NB4 (cell line): ENCODE measurements around the gene RAB25.
"Not testable (repeated sequence)": the region's sequence is repeated elsewhere in the genome, so short reads cannot be mapped to it uniquely, and the experiment has no call there.

Experiments
- DNase-seq: peaks from one replicate; pipeline ENCODE4 v3.0.0; 2010; ENCODE audit warnings: low read depth
- H3K4me3 ChIP-seq: one replicate; pipeline ENCODE4 v1.5.1; 2011; ENCODE audit warnings: mild to moderate bottlenecking, low read depth, low read length, moderate library complexity
- MYC ChIP-seq: IDR thresholded peaks from 2 replicates; pipeline ENCODE4 v1.6.1; 2011; ENCODE audit warnings: low read depth, low read length
- POLR2A ChIP-seq: IDR thresholded peaks from 2 replicates; pipeline ENCODE4 v1.6.1; 2011; ENCODE audit warnings: mild to moderate bottlenecking; ENCODE audit not compliant: insufficient read length; ENCODE audit errors: extremely low read depth
- TF ChIP-seq, protein P1 (sequence below): IDR thresholded peaks from one replicate; pipeline ENCODE4 v1.5.1; 2012; ENCODE audit warnings: low read depth, low read length
- TF ChIP-seq, protein P2 (sequence below): IDR thresholded peaks from 2 replicates; pipeline ENCODE4 v1.6.1; 2011; ENCODE audit warnings: low read depth, low read length

RAB25 gene

DNA sequence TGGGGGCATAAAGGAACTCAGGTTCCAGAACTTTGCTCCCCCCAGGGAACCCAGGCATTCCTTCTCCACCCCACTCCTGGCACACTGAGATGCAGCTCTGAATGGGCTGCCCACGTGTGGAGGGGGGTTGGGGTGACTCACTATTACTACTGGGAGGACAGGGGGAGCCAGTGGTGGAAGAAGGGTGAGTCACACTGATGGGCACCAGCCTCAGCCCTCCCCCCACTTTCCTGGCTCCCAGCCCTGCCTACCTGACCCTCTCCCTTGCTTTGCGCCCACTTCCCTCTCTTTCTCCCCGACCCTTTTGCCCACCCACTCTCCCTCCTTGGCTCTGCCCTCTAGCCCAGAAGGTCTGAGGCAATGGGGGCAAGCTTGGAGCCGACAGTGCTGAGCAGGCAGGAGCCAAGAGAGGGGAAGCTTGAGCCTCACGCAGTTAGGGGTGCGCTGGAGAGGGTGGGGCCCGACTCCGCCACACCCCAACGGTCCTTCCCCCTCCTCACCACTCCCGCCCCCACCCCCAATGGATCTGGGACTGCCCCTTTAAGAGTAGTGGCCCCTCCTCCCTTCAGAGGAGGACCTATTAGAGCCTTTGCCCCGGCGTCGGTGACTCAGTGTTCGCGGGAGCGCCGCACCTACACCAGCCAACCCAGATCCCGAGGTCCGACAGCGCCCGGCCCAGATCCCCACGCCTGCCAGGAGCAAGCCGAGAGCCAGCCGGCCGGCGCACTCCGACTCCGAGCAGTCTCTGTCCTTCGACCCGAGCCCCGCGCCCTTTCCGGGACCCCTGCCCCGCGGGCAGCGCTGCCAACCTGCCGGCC, 53.4 kb downstream of the RAB25 start, which contains the start of gene LMNA:
TSS of gene LMNA (plus strand) at position 611 of the 818 bp plus-strand sequence. CDS start 208 bp downstream, outside the sequence.
- peak; percentile 96 for DNase-seq
- H3K4me3 ChIP-seq: peak within 1 kb of the TSS; percentile 93
- TF ChIP-seq MYC: peak; percentile 93
- TF ChIP-seq, protein P1, sequence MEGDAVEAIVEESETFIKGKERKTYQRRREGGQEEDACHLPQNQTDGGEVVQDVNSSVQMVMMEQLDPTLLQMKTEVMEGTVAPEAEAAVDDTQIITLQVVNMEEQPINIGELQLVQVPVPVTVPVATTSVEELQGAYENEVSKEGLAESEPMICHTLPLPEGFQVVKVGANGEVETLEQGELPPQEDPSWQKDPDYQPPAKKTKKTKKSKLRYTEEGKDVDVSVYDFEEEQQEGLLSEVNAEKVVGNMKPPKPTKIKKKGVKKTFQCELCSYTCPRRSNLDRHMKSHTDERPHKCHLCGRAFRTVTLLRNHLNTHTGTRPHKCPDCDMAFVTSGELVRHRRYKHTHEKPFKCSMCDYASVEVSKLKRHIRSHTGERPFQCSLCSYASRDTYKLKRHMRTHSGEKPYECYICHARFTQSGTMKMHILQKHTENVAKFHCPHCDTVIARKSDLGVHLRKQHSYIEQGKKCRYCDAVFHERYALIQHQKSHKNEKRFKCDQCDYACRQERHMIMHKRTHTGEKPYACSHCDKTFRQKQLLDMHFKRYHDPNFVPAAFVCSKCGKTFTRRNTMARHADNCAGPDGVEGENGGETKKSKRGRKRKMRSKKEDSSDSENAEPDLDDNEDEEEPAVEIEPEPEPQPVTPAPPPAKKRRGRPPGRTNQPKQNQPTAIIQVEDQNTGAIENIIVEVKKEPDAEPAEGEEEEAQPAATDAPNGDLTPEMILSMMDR: no peak
- TF ChIP-seq, protein P2, sequence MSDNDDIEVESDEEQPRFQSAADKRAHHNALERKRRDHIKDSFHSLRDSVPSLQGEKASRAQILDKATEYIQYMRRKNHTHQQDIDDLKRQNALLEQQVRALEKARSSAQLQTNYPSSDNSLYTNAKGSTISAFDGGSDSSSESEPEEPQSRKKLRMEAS: peak; percentile 91
- TF ChIP-seq POLR2A: peak; percentile 77

DNA sequence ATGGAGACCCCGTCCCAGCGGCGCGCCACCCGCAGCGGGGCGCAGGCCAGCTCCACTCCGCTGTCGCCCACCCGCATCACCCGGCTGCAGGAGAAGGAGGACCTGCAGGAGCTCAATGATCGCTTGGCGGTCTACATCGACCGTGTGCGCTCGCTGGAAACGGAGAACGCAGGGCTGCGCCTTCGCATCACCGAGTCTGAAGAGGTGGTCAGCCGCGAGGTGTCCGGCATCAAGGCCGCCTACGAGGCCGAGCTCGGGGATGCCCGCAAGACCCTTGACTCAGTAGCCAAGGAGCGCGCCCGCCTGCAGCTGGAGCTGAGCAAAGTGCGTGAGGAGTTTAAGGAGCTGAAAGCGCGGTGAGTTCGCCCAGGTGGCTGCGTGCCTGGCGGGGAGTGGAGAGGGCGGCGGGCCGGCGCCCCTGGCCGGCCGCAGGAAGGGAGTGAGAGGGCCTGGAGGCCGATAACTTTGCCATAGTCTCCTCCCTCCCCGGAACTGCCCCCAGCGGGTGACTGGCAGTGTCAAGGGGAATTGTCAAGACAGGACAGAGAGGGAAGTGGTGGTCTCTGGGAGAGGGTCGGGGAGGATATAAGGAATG, 54.1 kb downstream of the RAB25 start:
- peak; percentile 65 for DNase-seq
- TF ChIP-seq MYC (no peak), POLR2A (no peak)
- TF ChIP-seq, protein P1: no peak
- TF ChIP-seq, protein P2: no peak
- peak overlapping the region; percentile 93 for H3K4me3 ChIP-seq

DNA sequence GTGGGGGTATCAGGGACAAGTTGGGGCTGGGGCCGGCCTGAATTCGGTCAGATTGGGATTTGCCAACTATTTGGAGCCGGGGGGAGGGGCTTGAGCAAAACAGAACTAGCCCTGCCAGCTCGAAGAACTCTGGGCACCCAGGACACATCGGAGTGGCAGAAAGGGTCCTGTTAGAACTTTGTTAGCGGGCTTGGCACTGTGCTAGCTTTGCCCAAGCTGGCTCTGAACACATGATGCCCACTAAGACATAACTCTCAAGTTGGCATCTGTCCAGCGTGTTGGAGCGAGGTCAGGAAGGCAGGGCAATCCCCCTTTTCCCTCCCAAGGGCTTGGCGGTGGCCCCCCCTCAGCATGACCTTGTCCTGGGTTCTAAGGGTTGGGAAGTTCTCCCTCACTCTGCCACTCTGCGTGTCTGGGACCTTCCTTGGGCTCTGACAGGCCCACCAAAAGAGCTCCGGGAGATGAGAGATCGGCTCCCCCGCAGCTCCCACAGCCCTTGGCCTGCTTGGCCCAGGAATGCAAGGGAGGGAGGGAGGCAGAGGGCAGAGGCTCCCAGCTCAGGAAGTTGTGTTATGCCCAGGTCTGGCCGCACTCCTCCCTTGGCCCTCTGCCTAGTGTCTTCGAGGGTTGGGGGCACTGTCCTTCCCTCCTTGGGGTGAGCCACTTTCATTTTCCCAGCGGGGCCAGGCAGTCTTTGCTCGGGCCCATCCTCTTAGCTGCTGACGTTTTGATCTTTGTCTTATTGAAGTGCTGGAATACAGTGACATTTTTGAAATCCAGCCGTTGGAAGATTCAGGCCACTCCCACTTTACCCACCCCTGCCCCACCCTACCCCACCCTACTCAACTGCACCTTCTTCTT, 54.8 kb downstream of the RAB25 start:
- peak overlapping the region; percentile 93 for H3K4me3 ChIP-seq
- DNase-seq: peak; percentile 56
- TF ChIP-seq POLR2A (no peak), MYC (no peak)
- TF ChIP-seq, protein P2: no peak
- TF ChIP-seq, protein P1: no peak

DNA sequence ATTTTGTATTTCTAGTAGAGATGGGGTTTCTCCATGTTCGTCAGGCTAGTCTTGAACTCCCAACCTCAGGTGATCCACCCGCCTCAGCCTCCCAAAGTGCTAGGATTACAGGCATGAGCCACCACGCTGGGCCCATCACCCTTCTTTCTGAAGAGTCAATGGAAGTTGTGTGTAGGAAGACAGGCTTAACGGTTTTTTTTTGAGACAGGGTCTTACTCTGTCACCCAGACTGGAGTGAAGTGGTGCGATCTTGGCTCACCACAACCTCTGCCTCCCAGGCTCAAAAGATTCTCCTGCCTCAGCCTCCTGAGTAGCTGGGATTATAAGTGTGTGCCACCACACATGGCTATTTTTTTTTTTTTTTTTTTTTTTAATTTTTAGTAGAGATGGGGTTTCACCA, 55.8 kb downstream of the RAB25 start:
- not testable (repeated sequence) for DNase-seq
- H3K4me3 ChIP-seq: peak overlapping the region; percentile 93

DNA sequence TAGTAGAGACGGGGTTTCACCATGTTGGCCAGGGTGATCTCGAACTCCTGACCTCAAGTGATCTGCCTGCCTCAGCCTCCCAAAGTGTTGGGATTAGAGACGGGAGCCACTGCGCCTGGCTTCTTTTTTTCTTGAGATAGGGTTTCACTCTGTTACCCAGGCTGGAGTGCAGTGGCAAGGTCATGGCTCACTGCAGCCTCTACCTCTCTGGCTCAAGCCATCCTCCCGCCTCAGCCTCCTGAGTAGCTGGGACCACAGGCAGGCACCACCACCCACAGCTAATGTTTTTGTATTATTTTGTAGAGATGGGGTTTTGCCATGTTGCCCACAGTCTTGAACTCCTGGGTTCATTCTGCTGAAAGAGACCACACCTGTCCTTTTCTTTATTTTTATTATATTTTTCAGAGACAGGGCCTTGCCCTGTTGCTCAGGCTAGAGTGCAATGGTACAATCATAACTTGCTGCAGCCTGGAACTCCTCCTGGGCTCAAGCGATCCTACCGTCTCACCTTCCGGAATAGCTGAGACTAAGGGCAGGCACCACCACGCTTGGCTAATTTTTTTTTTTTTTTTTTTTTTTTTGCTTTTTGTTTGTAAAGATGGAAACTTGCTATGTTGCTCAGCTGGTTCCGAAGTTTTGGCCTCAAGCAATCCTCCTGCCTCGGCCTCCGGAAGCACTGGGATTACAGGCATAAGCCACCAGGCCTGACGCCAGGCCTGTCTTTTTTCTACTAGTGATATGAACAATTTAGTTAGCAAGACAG, 56.6 kb downstream of the RAB25 start:
- peak overlapping the region; percentile 13 for H3K4me3 ChIP-seq
- TF ChIP-seq MYC: no peak
- no peak for TF ChIP-seq POLR2A
- TF ChIP-seq, protein P2: no peak
- TF ChIP-seq, protein P1: no peak
- DNase-seq: no peak
